CD4-positive, alpha-beta memory T cell (primary cell): ENCODE data around the gene KCNH2. TPM values are rescaled to one million over a fixed set of nuclear protein-coding genes. Genes with fewer than 3 reads are reported as not detected.

Experiments
- CTCF ChIA-PET: fragments of 350-600 bp; sonication (Branson Sonifier 250); formaldehyde crosslinking; loops from one replicate; lab custom pipeline; 2021; ENCODE audit warnings: inconsistent platforms; ENCODE audit not compliant: partially characterized antibody; lab: Charles Lee
- POLR2A ChIA-PET: fragments of 350-600 bp; sonication (Branson Sonifier 250); formaldehyde crosslinking; loops from one replicate; lab custom pipeline; 2021; ENCODE audit not compliant: partially characterized antibody; lab: Charles Lee
- DNase-seq, 5 donors: peaks; one replicate each; pipeline versions ENCODE4 v3.0.0 to v3.0.0-alpha.2; 2020 to 2022; ENCODE audit warnings: mixed read lengths in 1 of 5
- H3K27ac ChIP-seq: one replicate; pipeline ENCODE4 v1.7.0; 2013; ENCODE audit warnings: low read depth, low read length
- H3K27me3 ChIP-seq: 2 replicates; pipeline ENCODE4 v1.7.0; 2013; ENCODE audit warnings: mild to moderate bottlenecking, low read length, moderate library complexity; ENCODE audit not compliant: insufficient read depth
- H3K36me3 ChIP-seq: 2 replicates; pipeline ENCODE4 v1.7.0; 2013; ENCODE audit warnings: mild to moderate bottlenecking, low read length, moderate library complexity; ENCODE audit not compliant: insufficient read depth
- H3K4me1 ChIP-seq: 2 replicates; pipeline ENCODE4 v1.7.0; 2013; ENCODE audit warnings: mild to moderate bottlenecking, low read length, moderate library complexity; ENCODE audit not compliant: insufficient read depth
- H3K4me3 ChIP-seq, 2 donors: one replicate each; pipeline ENCODE4 v1.7.0; 2013; ENCODE audit warnings: low read length in 2 of 2, mild to moderate bottlenecking in 1 of 2
- H3K9me3 ChIP-seq, 2 donors: one replicate each; pipeline ENCODE4 v1.7.0; 2013; ENCODE audit warnings: low read length in 2 of 2, control low read depth in 1 of 2; ENCODE audit not compliant: control insufficient read depth in 1 of 2
- H3K27ac Mint-ChIP-seq, 7 donors: one replicate each; pipeline ENCODE4 v1.8.0; 2020 to 2021; ENCODE audit warnings: mixed read lengths in 7 of 7, mild to moderate bottlenecking in 6 of 7, inconsistent platforms in 3 of 7, moderate library complexity in 3 of 7
- H3K27me3 Mint-ChIP-seq, 2 donors: one replicate each; pipeline ENCODE4 v1.8.0; 2020 to 2021; ENCODE audit warnings: mixed read lengths in 2 of 2
- H3K36me3 Mint-ChIP-seq, 2 donors: one replicate each; pipeline ENCODE4 v1.8.0; 2020 to 2021; ENCODE audit warnings: mixed read lengths in 2 of 2, inconsistent platforms in 1 of 2, mild to moderate bottlenecking in 1 of 2
- H3K4me1 Mint-ChIP-seq, 4 donors: one replicate each; pipeline ENCODE4 v1.8.0; 2020 to 2021; ENCODE audit warnings: mixed read lengths in 4 of 4, mild to moderate bottlenecking in 1 of 4
- H3K4me3 Mint-ChIP-seq, 8 donors: one replicate each; pipeline ENCODE4 v1.8.0; 2020 to 2021; ENCODE audit warnings: mixed read lengths in 8 of 8, mild to moderate bottlenecking in 7 of 8, moderate library complexity in 6 of 8, inconsistent platforms in 3 of 8
- H3K9me3 Mint-ChIP-seq, 8 donors: one replicate each; pipeline ENCODE4 v1.8.0; 2020 to 2021; ENCODE audit warnings: mixed read lengths in 8 of 8, mild to moderate bottlenecking in 5 of 8, inconsistent platforms in 3 of 8, moderate library complexity in 1 of 8
- intact Hi-C: fragments of 100-400 bp; cut with micrococcal nuclease; formaldehyde crosslinking; loops from one replicate; pipeline ENCODE4 v1.15.1; 2023
- polyA plus RNA-seq, 2 donors: library from polyadenylated mRNA; unstranded; fragments of 300-500 nt; fragmentation: Illumina TruSeq; gene quantifications; one replicate each; pipeline ENCODE4 v1.2.3, GENCODE V29; 2021
- total RNA-seq, 2 experiments: library from RNA; stranded (reverse); gene quantifications; one replicate each; pipeline ENCODE4 v1.2.3, GENCODE V29; 2021

The KCNH2 gene
- total and polyA plus RNA-seq, 4 experiments from 2014 or later, result 1.8 to 2.6 (median 2.4) TPM

DNA sequence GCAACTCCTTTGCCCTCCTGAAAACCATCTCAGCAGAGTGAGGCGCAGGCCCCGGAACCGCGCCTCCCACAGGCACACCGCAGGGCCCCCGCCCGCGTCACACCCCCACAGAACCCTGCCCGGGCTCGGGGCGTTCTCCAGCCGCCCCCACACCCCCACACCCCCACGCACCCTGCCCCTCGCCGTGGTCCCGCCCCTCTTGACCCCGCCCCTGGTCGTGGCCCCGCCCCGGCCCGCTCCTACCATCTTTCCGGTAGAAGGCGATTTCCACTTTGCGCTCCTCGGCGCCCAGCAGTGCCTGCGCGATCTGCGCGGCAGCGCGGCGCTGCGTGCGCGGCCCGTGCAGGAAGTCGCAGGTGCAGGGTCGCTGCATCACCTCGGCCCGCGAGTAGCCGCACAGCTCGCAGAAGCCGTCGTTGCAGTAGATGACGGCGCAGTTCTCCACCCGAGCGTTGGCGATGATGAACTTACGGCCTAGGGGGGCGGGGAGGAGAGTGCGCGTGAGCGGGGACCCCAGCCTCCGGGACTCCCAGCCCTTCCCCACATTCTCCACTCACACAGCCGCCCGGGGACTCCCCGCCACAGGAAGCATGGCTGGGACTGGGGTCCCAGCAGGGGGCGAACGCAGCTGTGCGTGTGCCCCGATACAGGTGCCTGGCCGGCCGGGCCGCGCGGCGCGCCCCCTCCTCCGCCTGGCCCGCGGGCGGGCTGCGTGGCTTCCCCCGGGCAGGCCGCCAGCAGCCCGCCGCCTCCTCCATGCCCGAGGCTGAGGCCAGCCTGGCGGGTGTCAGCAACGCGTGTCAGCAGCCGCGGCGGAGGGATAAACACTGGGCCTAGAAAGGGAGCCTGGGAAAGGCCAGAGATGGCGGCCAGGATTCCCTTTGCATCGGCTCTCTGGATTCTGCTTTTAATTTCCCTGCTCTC lies 3.4 kb downstream of the KCNH2 start:
- H3K4me3 Mint-ChIP-seq, result peak overlapping the region; percentile 83 to 94 (median 88)
- Histone ChIP-seq H3K27ac (peak overlapping the region; percentile 63), H3K4me1 (peaks cover 46% of the 10 kb centered on the region), H3K4me3 (peak overlapping the region; percentile 36 to 51), H3K9me3 (no peaks in the 10 kb centered on the region), H3K36me3 (no peaks in the 10 kb centered on the region), H3K27me3 (peaks cover 15% of the 10 kb centered on the region)
- ChIA-PET CTCF (interaction anchor here (0.9 to 3.7 kb wide), 10 partner anchors 10 to 77 kb away, joined by 3 to 27 read pairs (median 5); partner anchors contain the start of gene ABCB8), POLR2A (interaction anchor here (1.0 to 4.5 kb wide), 14 partner anchors 10 to 136 kb away, joined by 3 to 38 read pairs (median 5); partner anchors contain the start of genes ABCB8 and FASTK)
- peaks cover 6 to 17% of the 10 kb centered on the region in 2 donors for H3K27me3 Mint-ChIP-seq
- peak; percentile 79 to 87 (median 83) for DNase-seq
- H3K27ac Mint-ChIP-seq, result peak overlapping the region; percentile 87 to 97 (median 95)
- H3K9me3 Mint-ChIP-seq, result peaks cover 0 to 4% (median 0%) of the 10 kb centered on the region in 8 donors
- peaks cover 0 to 4% of the 10 kb centered on the region in 2 donors for H3K36me3 Mint-ChIP-seq
- intact Hi-C loops, result loop anchor here (1.0 to 10.0 kb wide), 3 partner anchors 12 to 110 kb away; partner anchors contain the start of genes AGAP3, FASTK and TMUB1
- peaks cover 18 to 54% (median 44%) of the 10 kb centered on the region in 4 donors for H3K4me1 Mint-ChIP-seq

DNA sequence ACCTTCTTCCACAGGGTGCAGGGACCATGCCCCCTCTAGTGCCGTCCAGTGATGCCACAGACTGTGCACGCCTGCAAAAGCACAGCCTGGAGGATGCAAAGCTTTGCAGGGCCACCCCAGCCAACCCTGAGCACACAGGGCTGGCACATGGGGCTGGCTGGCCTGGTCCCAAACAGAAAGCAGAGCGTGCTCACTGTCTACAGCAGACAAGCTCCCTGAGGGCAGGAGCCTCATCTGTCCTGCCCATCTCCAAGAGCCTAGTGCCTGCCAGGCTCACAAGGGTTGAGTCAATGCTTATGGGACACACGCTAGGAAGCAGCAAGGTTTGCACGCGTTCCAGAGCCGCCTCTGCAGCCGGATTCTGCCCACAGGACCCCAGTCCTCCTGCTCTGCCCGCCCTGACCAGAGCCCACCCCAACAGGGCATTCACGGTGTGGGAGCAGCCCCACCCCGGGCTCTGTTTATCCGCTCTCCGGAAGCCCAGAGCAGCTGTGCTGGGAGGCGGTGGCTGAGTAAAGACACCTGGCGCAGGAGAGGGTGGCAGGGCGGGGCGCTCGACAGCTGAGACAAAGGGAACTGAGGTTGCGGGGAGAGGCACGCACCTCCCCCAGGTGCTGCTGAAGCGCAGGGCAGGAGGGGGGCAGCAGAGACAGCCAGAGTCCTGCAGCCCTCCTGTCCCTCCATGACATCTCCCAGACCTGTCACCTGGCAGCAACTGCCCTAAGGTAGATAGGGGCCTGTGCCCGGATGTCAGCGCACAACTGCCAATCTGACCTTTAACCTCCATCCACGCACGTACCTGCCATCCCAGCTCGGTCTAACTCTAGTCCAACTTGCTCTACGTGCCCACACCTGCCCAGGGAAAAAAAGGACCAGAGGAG lies 4.3 kb downstream of the KCNH2 start:
- ChIA-PET CTCF (interaction anchor here (1.2 to 3.7 kb wide), 5 partner anchors 11 to 44 kb away, joined by 5 to 27 read pairs (median 15); no protein-coding TSS in a partner anchor), POLR2A (interaction anchor here (1.0 to 4.5 kb wide), 13 partner anchors 11 to 137 kb away, joined by 3 to 38 read pairs (median 5); partner anchors contain the start of genes ABCB8 and FASTK)
- peaks cover 18 to 48% (median 43%) of the 10 kb centered on the region in 4 donors for H3K4me1 Mint-ChIP-seq
- H3K27ac Mint-ChIP-seq, result peak overlapping the region; percentile 87 to 97 (median 94)
- H3K4me1 ChIP-seq, result peaks cover 43% of the 10 kb centered on the region
- peak overlapping the region in 1 of 2 donors; percentile 34 for H3K4me3 ChIP-seq
- no peaks in the 10 kb centered on the region for H3K9me3 ChIP-seq
- peak; percentile 22 to 61 (median 58) for DNase-seq
- peaks cover 5 to 16% of the 10 kb centered on the region in 2 donors for H3K27me3 Mint-ChIP-seq
- peaks cover 15% of the 10 kb centered on the region for H3K27me3 ChIP-seq
- no peaks in the 10 kb centered on the region for H3K36me3 ChIP-seq
- peaks cover 0 to 2% of the 10 kb centered on the region in 2 donors for H3K36me3 Mint-ChIP-seq
- H3K27ac ChIP-seq, result peak overlapping the region; percentile 63
- H3K9me3 Mint-ChIP-seq, result peaks cover 0 to 3% (median 0%) of the 10 kb centered on the region in 8 donors
- peak overlapping the region; percentile 83 to 94 (median 88) for H3K4me3 Mint-ChIP-seq
- intact Hi-C loops, result loop anchor here (1.0 to 10.0 kb wide), 2 partner anchors 12 to 111 kb away; partner anchors contain the start of genes AGAP3, FASTK and TMUB1

DNA sequence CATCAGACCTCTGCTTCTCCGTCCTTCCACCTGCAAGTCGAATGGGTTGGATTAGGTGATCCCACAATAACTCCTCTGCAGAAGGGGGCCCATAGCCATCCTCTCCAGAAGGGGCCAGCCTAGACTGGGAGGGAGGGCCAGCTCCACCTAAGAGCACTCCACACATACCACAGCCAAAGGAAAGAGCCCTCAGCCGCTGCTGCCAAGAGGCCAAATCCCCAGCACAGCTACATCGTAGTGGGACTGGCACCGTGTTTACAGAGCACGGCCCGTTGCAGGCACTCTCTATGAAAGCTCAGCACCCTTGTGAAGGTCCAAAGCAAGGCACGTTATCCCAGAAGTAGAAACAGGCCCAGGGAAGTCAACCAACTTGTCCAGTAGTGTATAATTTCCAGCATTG lies 5.4 kb downstream of the KCNH2 start:
- intact Hi-C loops, result loop anchor here (10.0 kb wide), 1 partner anchor 112 kb away; the partner anchor contains the start of genes AGAP3, FASTK and TMUB1
- no peaks in the 10 kb centered on the region for H3K9me3 ChIP-seq
- H3K4me3 ChIP-seq, result no peak overlapping the region
- Mint-ChIP-seq H3K27ac (peak overlapping the region in 5 of 7 donors; percentile 63 to 94 (median 93)), H3K27me3 (peaks cover 4 to 13% of the 10 kb centered on the region in 2 donors), H3K9me3 (peaks cover 0 to 2% (median 0%) of the 10 kb centered on the region in 8 donors), H3K4me1 (peaks cover 16 to 48% (median 42%) of the 10 kb centered on the region in 4 donors), H3K4me3 (peak overlapping the region in 1 of 8 donors; percentile 30), H3K36me3 (no peaks in the 10 kb centered on the region)
- H3K27ac ChIP-seq, result no peak overlapping the region
- peaks cover 38% of the 10 kb centered on the region for H3K4me1 ChIP-seq
- H3K27me3 ChIP-seq, result peaks cover 15% of the 10 kb centered on the region
- no peaks in the 10 kb centered on the region for H3K36me3 ChIP-seq
- ChIA-PET POLR2A (interaction anchor here (2.8 to 4.5 kb wide), 3 partner anchors 10 to 42 kb away, joined by 10 to 38 read pairs (median 30); no protein-coding TSS in a partner anchor), CTCF (interaction anchor here (1.3 to 3.7 kb wide), 3 partner anchors 10 to 36 kb away, joined by 3 to 22 read pairs (median 15); no protein-coding TSS in a partner anchor)
- DNase-seq, result peak in 1 of 5 donors; percentile 31

DNA sequence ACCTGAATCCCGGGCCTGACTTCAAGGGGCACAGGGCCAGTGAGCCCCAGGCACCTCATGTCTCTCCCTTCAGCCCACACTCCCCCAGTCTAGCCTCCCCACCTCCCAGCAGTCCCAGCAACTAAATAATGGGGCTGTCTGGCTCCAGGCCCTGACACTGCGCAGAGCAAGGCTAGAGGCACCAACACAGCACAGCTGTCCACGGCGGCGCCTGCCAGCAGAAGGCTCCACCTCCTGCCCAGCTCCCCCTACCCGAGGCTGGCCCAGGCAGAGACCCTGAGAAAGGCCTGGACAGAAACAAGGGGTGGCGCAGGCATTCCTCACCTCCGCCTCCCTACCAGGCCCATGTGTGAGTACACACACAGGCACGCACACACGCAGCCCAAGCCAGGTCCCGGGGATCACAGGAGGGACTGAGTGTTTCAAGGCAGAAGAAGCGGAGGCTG lies 6.1 kb downstream of the KCNH2 start:
- Histone ChIP-seq H3K36me3 (no peaks in the 10 kb centered on the region), H3K9me3 (no peaks in the 10 kb centered on the region), H3K4me3 (no peak overlapping the region), H3K27ac (no peak overlapping the region), H3K27me3 (peaks cover 10% of the 10 kb centered on the region), H3K4me1 (peaks cover 33% of the 10 kb centered on the region)
- ChIA-PET CTCF (interaction anchor here (1.3 to 2.6 kb wide), 2 partner anchors 9 to 12 kb away, joined by 3 to 15 read pairs; no protein-coding TSS in a partner anchor), POLR2A (interaction anchor here (4.1 to 4.5 kb wide), 2 partner anchors 37 to 42 kb away, joined by 30 to 38 read pairs; no protein-coding TSS in a partner anchor)
- Mint-ChIP-seq H3K4me3 (no peak overlapping the region), H3K9me3 (peaks cover 0 to 2% (median 0%) of the 10 kb centered on the region in 8 donors), H3K27ac (peak overlapping the region in 1 of 7 donors; percentile 66), H3K4me1 (peaks cover 12 to 42% (median 36%) of the 10 kb centered on the region in 4 donors), H3K36me3 (no peaks in the 10 kb centered on the region), H3K27me3 (peaks cover 3 to 9% of the 10 kb centered on the region in 2 donors)
- intact Hi-C loops, result loop anchor here (10.0 kb wide), 1 partner anchor 113 kb away; the partner anchor contains the start of genes AGAP3, FASTK and TMUB1
- DNase-seq, result peak in 1 of 5 donors; percentile 26

DNA sequence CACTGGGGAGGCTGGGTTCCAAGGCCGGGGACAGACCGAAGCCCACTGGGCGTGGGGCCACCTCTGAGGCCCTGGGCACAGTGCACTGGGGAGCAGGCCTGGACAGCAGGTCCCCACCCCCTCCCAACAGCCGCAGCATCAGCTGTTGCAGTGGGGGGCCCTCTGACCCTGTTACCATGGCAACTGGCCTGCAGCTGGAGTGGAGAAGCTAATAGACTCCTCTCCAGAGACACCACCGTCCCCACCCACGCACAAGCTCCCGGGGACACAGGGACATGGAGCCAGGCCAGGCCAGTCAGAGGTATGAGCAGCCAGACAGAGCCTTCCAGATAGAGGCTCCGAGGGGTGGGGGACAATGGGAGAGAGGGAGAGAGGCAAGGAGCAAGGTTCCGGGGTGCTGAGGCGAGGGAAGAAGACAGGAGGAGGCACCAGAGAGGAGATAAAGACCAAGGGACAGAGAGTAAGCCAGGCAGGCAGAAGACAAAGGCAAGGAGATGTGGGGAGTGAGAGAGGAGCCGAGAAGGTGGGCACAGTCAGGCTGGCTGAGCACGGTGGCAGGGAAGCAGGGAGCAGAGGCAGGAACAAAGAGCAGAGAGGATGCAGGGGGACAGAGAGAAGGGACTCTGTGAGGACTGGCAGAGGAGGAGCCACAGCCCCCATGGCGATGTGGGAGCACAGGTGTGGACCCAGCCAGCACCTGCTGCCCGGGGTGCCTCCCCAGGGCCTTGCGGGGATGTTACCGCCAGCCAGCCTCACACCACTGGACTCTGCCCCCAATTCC lies 6.7 kb downstream of the KCNH2 start:
- no peaks in the 10 kb centered on the region for H3K36me3 Mint-ChIP-seq
- POLR2A ChIA-PET, result interaction anchor here (1.6 kb wide), 1 partner anchor 12 kb away, joined by 3 read pairs; no protein-coding TSS in a partner anchor

More for the DNA sequence above, 6.7 kb downstream of the KCNH2 start:
- H3K27me3 Mint-ChIP-seq, result peaks cover 0 to 5% of the 10 kb centered on the region in 2 donors
- intact Hi-C loops, result loop anchor here (10.0 kb wide), 1 partner anchor 113 kb away; the partner anchor contains the start of genes AGAP3, FASTK and TMUB1
- peaks cover 0 to 2% (median 0%) of the 10 kb centered on the region in 8 donors for H3K9me3 Mint-ChIP-seq
- Histone ChIP-seq H3K4me1 (peaks cover 27% of the 10 kb centered on the region), H3K27ac (no peak overlapping the region), H3K4me3 (no peak overlapping the region), H3K36me3 (no peaks in the 10 kb centered on the region), H3K9me3 (no peaks in the 10 kb centered on the region), H3K27me3 (peaks cover 5% of the 10 kb centered on the region)
- peaks cover 12 to 37% (median 32%) of the 10 kb centered on the region in 4 donors for H3K4me1 Mint-ChIP-seq
- DNase-seq, result peak in 1 of 5 donors; percentile 24
- peak overlapping the region; percentile 2 to 84 (median 66) for H3K27ac Mint-ChIP-seq
- H3K4me3 Mint-ChIP-seq, result peak overlapping the region in 1 of 8 donors; percentile 63
- CTCF ChIA-PET, result interaction anchor here (1.2 to 3.1 kb wide), 4 partner anchors 13 to 140 kb away, joined by 3 to 22 read pairs (median 4); no protein-coding TSS in a partner anchor
